ENCODE results near the gene SHCBP1. TPM values are rescaled to one million over a fixed set of nuclear protein-coding genes. Genes with fewer than 3 reads are reported as not detected.
A peak's percentile ranks its signal among the peaks of the same experiment; 100 is the strongest.

SHCBP1 gene
- total and polyA plus RNA-seq, 2 of the 13 experiments (the other 11 are each of a cell fraction or from before 2014, with no cell fraction given) = 15.7 to 33.0 TPM

DNA sequence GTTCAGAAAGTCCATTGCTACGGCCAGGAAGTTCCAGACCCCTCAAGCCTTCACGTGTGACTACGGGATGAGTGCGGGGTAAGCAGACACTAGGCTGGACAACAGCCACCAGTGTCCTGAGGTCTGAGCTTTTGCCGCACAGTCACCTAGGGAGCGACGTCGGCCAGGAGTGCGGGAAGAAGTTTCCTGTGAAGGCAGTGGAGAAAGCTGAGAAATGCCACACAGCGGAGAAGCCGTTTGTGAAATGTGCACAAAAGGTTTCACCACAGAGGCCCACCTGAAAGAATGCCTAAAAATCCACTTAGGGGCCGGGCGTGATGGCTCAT, 47.4 kb downstream of the SHCBP1 start (continued):
- TF ChIP-seq NR0B2 (CRISPR knock-in tag; IDR thresholded peaks at IDR 0.05) (0 out of 2 replicates have a peak, but pooled peaks have one; percentile 22), ZNF781 (CRISPR knock-in tag; IDR thresholded peaks at IDR 0.05; ENCODE audit: borderline replicate concordance, not compliant biosample characterization) (peak; percentile 21), TAF1 (CRISPR knock-in tag; IDR thresholded peaks at IDR 0.05) (no peak), HNRNPLL (IDR thresholded peaks at IDR 0.05; ENCODE audit: low read depth, low read length, poor library complexity, severe bottlenecking) (peak; percentile 5), ZBTB38 (CRISPR knock-in tag; IDR thresholded peaks at IDR 0.05) (0 out of 2 replicates have a peak, but pooled peaks have one; percentile 35), ZNF788 (CRISPR knock-in tag; IDR thresholded peaks at IDR 0.05; ENCODE audit: borderline replicate concordance) (no peak), POGK (CRISPR knock-in tag; conservative IDR thresholded peaks at IDR 0.05) (no peak), GABPB1 (CRISPR knock-in tag; IDR thresholded peaks at IDR 0.05) (0 out of 2 replicates have a peak, but pooled peaks have one; percentile 5), FOXO4 (CRISPR knock-in tag; conservative IDR thresholded peaks at IDR 0.05) (no peak), MEIS2 (CRISPR knock-in tag; IDR thresholded peaks at IDR 0.05) (no peak), ZNF343 (CRISPR knock-in tag; IDR thresholded peaks at IDR 0.05) (no peak), CEBPG (CRISPR knock-in tag; IDR thresholded peaks at IDR 0.05) (no peak), PHF20 (CRISPR knock-in tag; IDR thresholded peaks at IDR 0.05) (no peak), ARNT2 (CRISPR knock-in tag; IDR thresholded peaks at IDR 0.05; ENCODE audit: low read depth) (no peak), FOXA3 (CRISPR knock-in tag; IDR thresholded peaks at IDR 0.05) (no peak), NFYC (CRISPR knock-in tag; IDR thresholded peaks at IDR 0.05) (no peak), FOXM1 (CRISPR knock-in tag; IDR thresholded peaks at IDR 0.05) (no peak)
- TF ChIP-seq, protein P1, sequence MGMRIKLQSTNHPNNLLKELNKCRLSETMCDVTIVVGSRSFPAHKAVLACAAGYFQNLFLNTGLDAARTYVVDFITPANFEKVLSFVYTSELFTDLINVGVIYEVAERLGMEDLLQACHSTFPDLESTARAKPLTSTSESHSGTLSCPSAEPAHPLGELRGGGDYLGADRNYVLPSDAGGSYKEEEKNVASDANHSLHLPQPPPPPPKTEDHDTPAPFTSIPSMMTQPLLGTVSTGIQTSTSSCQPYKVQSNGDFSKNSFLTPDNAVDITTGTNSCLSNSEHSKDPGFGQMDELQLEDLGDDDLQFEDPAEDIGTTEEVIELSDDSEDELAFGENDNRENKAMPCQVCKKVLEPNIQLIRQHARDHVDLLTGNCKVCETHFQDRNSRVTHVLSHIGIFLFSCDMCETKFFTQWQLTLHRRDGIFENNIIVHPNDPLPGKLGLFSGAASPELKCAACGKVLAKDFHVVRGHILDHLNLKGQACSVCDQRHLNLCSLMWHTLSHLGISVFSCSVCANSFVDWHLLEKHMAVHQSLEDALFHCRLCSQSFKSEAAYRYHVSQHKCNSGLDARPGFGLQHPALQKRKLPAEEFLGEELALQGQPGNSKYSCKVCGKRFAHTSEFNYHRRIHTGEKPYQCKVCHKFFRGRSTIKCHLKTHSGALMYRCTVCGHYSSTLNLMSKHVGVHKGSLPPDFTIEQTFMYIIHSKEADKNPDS (CRISPR knock-in tag; IDR thresholded peaks at IDR 0.05) = no peak
- TF ChIP-seq, protein P2, sequence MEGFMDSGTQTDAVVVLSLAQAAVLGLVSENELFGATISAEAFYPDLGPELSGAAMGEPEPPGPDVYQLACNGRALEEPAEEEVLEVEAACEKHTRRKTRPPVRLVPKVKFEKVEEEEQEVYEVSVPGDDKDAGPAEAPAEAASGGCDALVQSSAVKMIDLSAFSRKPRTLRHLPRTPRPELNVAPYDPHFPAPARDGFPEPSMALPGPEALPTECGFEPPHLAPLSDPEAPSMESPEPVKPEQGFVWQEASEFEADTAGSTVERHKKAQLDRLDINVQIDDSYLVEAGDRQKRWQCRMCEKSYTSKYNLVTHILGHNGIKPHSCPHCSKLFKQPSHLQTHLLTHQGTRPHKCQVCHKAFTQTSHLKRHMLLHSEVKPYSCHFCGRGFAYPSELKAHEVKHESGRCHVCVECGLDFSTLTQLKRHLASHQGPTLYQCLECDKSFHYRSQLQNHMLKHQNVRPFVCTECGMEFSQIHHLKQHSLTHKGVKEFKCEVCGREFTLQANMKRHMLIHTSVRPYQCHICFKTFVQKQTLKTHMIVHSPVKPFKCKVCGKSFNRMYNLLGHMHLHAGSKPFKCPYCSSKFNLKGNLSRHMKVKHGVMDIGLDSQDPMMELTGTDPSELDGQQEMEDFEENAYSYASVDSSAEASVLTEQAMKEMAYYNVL (CRISPR knock-in tag; IDR thresholded peaks at IDR 0.05; ENCODE audit: borderline replicate concordance) = no peak
- TF ChIP-seq, protein P3, sequence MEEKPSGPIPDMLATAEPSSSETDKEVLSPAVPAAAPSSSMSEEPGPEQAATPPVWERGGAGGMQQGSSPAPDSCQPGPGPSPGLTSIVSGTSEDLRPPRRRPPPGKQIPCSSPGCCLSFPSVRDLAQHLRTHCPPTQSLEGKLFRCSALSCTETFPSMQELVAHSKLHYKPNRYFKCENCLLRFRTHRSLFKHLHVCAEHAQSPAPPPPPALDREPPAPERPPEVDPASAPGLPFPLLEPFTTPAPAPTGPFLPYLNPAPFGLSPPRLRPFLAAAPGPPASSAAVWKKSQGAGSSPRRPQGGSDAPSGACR (CRISPR knock-in tag; IDR thresholded peaks at IDR 0.05) = no peak

Data from HepG2 (cell line).